Kidney epithelial cell (primary cell): ENCODE results near the gene INTS6. TPM values are rescaled to one million over a fixed set of nuclear protein-coding genes. Genes with fewer than 3 reads are reported as not detected.

ENCODE experiments used
- DNase-seq: peaks from one replicate; pipeline ENCODE4 v3.0.0-alpha.2; 2010; ENCODE audit warnings: low read depth
- H3K27me3 ChIP-seq: 2 replicates; pipeline ENCODE4 v1.6.0; 2011; ENCODE audit warnings: low read length; ENCODE audit not compliant: control insufficient read depth, insufficient read depth
- H3K36me3 ChIP-seq: 2 replicates; pipeline ENCODE4 v1.5.1; 2011; ENCODE audit warnings: low read length; ENCODE audit not compliant: control insufficient read depth, insufficient read depth
- H3K4me3 ChIP-seq: 2 replicates; pipeline ENCODE4 v1.5.1; 2011; ENCODE audit warnings: low read depth, mild to moderate bottlenecking, control low read depth, low read length
- total RNA-seq: library from RNA; depleted of rRNA; stranded (reverse); fragments of >200 nt; gene quantifications from 2 replicates; pipeline ENCODE4 v1.2.3, GENCODE V29; 2015
- TF ChIP-seq, protein P1 (sequence below): IDR thresholded peaks from 2 replicates; pipeline ENCODE4 v1.5.1; 2011; ENCODE audit warnings: mild to moderate bottlenecking, moderate library complexity, low read length, control low read depth, inconsistent platforms; ENCODE audit not compliant: insufficient read depth, poor library complexity, severe bottlenecking

Gene INTS6
- total RNA-seq, 1 donor from 2014 or later: 23.2 TPM

- Histone ChIP-seq H3K36me3 (no peaks in the 10 kb centered on the region), H3K4me3 (no peak overlapping the region), H3K27me3 (no peaks in the 10 kb centered on the region)
- TF ChIP-seq, protein P1, sequence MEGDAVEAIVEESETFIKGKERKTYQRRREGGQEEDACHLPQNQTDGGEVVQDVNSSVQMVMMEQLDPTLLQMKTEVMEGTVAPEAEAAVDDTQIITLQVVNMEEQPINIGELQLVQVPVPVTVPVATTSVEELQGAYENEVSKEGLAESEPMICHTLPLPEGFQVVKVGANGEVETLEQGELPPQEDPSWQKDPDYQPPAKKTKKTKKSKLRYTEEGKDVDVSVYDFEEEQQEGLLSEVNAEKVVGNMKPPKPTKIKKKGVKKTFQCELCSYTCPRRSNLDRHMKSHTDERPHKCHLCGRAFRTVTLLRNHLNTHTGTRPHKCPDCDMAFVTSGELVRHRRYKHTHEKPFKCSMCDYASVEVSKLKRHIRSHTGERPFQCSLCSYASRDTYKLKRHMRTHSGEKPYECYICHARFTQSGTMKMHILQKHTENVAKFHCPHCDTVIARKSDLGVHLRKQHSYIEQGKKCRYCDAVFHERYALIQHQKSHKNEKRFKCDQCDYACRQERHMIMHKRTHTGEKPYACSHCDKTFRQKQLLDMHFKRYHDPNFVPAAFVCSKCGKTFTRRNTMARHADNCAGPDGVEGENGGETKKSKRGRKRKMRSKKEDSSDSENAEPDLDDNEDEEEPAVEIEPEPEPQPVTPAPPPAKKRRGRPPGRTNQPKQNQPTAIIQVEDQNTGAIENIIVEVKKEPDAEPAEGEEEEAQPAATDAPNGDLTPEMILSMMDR: no peak
- DNase-seq: no peak
These were observed 25.8 kb upstream of the INTS6 start for GRCh38 chr13:51478418-51479198.

DNA sequence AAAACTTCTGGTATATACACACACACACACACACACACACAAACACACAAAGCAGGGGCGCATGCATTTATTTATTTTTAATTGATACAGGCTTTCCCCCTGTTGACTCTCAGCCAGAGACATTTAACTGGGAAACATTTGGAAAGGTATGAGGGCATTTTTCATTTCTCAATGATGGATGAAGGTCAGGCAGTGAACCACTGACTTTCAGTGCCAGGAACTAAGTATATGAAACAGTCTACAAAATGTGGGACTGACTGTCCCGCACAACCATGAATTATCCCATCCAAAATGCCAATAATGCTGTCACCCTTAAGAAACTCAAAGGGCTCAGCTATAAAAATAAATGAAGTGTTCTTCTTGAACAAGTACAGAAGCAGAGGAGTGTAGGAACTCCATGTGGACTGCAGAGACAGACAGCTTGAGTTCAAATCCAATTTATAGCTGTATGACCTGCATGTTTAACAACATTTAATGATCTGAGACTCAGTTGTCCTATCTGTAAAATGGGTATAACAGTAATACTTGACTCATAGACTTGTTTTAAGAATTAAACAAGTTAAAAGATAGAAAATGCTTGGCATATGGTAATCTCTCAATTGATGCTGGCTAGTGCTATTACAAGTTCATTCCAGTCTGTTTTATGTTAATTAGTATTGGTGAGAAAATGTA, 25.0 kb upstream of the INTS6 start:
- TF ChIP-seq, protein P1: no peak
- Histone ChIP-seq H3K36me3 (no peaks in the 10 kb centered on the region), H3K4me3 (no peak overlapping the region), H3K27me3 (no peaks in the 10 kb centered on the region)
- DNase-seq: no peak

- TF ChIP-seq, protein P1: no peak
- no peak overlapping the region for H3K4me3 ChIP-seq
- no peaks in the 10 kb centered on the region for H3K27me3 ChIP-seq
- DNase-seq: no peak
- H3K36me3 ChIP-seq: no peaks in the 10 kb centered on the region
These were observed 24.3 kb upstream of the INTS6 start for GRCh38 chr13:51477149-51477548.

- H3K36me3 ChIP-seq: no peaks in the 10 kb centered on the region
- H3K27me3 ChIP-seq: no peaks in the 10 kb centered on the region
- TF ChIP-seq, protein P1: no peak
- H3K4me3 ChIP-seq: no peak overlapping the region
- no peak for DNase-seq
These were observed 23.1 kb upstream of the INTS6 start for GRCh38 chr13:51475727-51476501.

- DNase-seq: no peak
- no peaks in the 10 kb centered on the region for H3K36me3 ChIP-seq
- TF ChIP-seq, protein P1: no peak
- H3K4me3 ChIP-seq: no peak overlapping the region
- H3K27me3 ChIP-seq: no peaks in the 10 kb centered on the region
These were observed 17.0 kb upstream of the INTS6 start for GRCh38 chr13:51469790-51470189.
